Stimulated activated naive CD4-positive, alpha-beta T cell (primary cell): ENCODE measurements around the gene RYR3.
"Not testable (repeated sequence)": the region's sequence is repeated elsewhere in the genome, so short reads cannot be mapped to it uniquely, and the experiment has no call there.

Experiments used
- DNase-seq, 6 experiments: peaks; one replicate each; lab custom pipeline; 2025; lab: John Stamatoyannopoulos, UW

The RYR3 gene

GRCh38 chr15:33586786-33587697 is 276.3 kb downstream of the RYR3 start:
- DNase-seq = no peak

GRCh38 chr15:33587773-33588172 is 277.0 kb downstream of the RYR3 start:
- no peak for DNase-seq

- DNase-seq = no peak
Measured at GRCh38 chr15:33592864-33593263, 282.1 kb downstream of the RYR3 start.

GRCh38 chr15:33598382-33598781 is 287.6 kb downstream of the RYR3 start:
- not testable (repeated sequence) for DNase-seq

GRCh38 chr15:33600212-33600611 is 289.4 kb downstream of the RYR3 start:
- no peak for DNase-seq

GRCh38 chr15:33601461-33601860 is 290.7 kb downstream of the RYR3 start:
- no peak for DNase-seq

- DNase-seq = no peak
Measured at GRCh38 chr15:33608714-33609113, 297.9 kb downstream of the RYR3 start.

GRCh38 chr15:33612721-33613304 is 302.0 kb downstream of the RYR3 start:
- DNase-seq = no peak

GRCh38 chr15:33616475-33616874 is 305.7 kb downstream of the RYR3 start:
- DNase-seq = no peak

GRCh38 chr15:33618350-33618749 is 307.6 kb downstream of the RYR3 start:
- no peak for DNase-seq

GRCh38 chr15:33621141-33621540 is 310.4 kb downstream of the RYR3 start:
- DNase-seq = no peak

GRCh38 chr15:33623010-33623409 is 312.2 kb downstream of the RYR3 start:
- DNase-seq = no peak

- DNase-seq = no peak
Measured at GRCh38 chr15:33624439-33624838, 313.7 kb downstream of the RYR3 start.

- DNase-seq = no peak
Measured at GRCh38 chr15:33629647-33630046, 318.9 kb downstream of the RYR3 start.

GRCh38 chr15:33636234-33636633 is 325.5 kb downstream of the RYR3 start:
- DNase-seq = no peak

GRCh38 chr15:33636958-33637357 is 326.2 kb downstream of the RYR3 start:
- DNase-seq = no peak

- DNase-seq = no peak
Measured at GRCh38 chr15:33638453-33638852, 327.7 kb downstream of the RYR3 start.

GRCh38 chr15:33639051-33639450 is 328.3 kb downstream of the RYR3 start:
- DNase-seq = no peak

GRCh38 chr15:33639456-33639855 is 328.7 kb downstream of the RYR3 start:
- no peak for DNase-seq

GRCh38 chr15:33639978-33640377 is 329.2 kb downstream of the RYR3 start:
- no peak for DNase-seq

GRCh38 chr15:33641069-33641468 is 330.3 kb downstream of the RYR3 start:
- no peak for DNase-seq

GRCh38 chr15:33644304-33644703 is 333.5 kb downstream of the RYR3 start:
- DNase-seq = no peak

GRCh38 chr15:33646744-33647143 is 336.0 kb downstream of the RYR3 start:
- DNase-seq = no peak
